ENCODE measurements around the gene PF4V1. TPM values are rescaled to one million over a fixed set of nuclear protein-coding genes. Genes with fewer than 3 reads are reported as not detected.

Gene PF4V1
- total RNA-seq = 10 to 100 TPM in 1 of 7 donors, 1 to 10 TPM in 6; 1.3 to 12.3 (median 2.6) TPM
- 1 to 10 TPM in 2 of 3 donors, under 1 TPM in 1; 0.67 to 2.0 (median 1.3) TPM for polyA plus RNA-seq
- long read RNA-seq, donor 1, transcript PF4V1-201 (3 exons, 522 nt) = major isoform, 14 of 14 reads
- long read RNA-seq, donor 1, partial matches to known transcripts = 0 of 14 reads
- long read RNA-seq, donor 1, other reads (novel, unspliced or antisense) = 0 of 14 reads
- long read RNA-seq, donor 2, transcript PF4V1-201 (3 exons, 522 nt) = major isoform, 5 of 5 reads
- long read RNA-seq, donor 2, partial matches to known transcripts = 0 of 5 reads
- long read RNA-seq, donor 2, other reads (novel, unspliced or antisense) = 0 of 5 reads

GRCh38 chr4:73853246-73853704 lies at the start of gene PF4V1:
Gene PF4V1, plus strand, starts transcription at chr4:73853296. Its CDS starts 67 bp downstream, at chr4:73853363.
- Histone ChIP-seq H3K27ac (no peak within 1 kb of the TSS), H3K27me3 (replicated peaks in 1 of 7) (peaks cover 0 to 11% (median 0%) of the 10 kb centered on the region in 7 donors), H3K9me3 (no peaks in the 10 kb centered on the region), H3K36me3 (no peaks in the 10 kb centered on the region), H3K4me1 (peaks cover 0 to 24% (median 3%) of the 10 kb centered on the region in 6 donors), H3K4me3 (peak within 1 kb of the TSS in 4 of 8 donors; percentile 2 to 30 (median 9))
- DNase-seq = peak; percentile 75
- no peak for TF ChIP-seq POLR2A (IDR thresholded peaks at IDR 0.05)
- no peak for TF ChIP-seq CTCF (IDR thresholded peaks at IDR 0.05 in 8 of 11, conservative IDR thresholded peaks at IDR 0.05 in 3 of 11)
- no peak for TF ChIP-seq POLR2AphosphoS5 (IDR thresholded peaks at IDR 0.05)
- WGBS, 5 donors = 24 to 38% (median 34%) methylated on average over 13 to 22 of the region's 22 CpGs
- intact Hi-C loops (cut with DNase I; ENCODE audit: low total_unique reads) = no loop called here

GRCh38 chr4:73810191-73810590 lies 42.9 kb upstream of the PF4V1 start:
- Histone ChIP-seq H3K4me1 (peaks cover 0 to 6% (median 0%) of the 10 kb centered on the region in 6 donors), H3K27me3 (replicated peaks in 1 of 7) (no peaks in the 10 kb centered on the region), H3K9me3 (peaks cover 0 to under 1% (median 0%) of the 10 kb centered on the region in 8 donors), H3K4me3 (no peak overlapping the region), H3K27ac (no peak overlapping the region), H3K36me3 (no peaks in the 10 kb centered on the region)
- no peak for TF ChIP-seq POLR2AphosphoS5 (IDR thresholded peaks at IDR 0.05)
- no peak for TF ChIP-seq CTCF (IDR thresholded peaks at IDR 0.05 in 8 of 11, conservative IDR thresholded peaks at IDR 0.05 in 3 of 11)
- no peak for TF ChIP-seq POLR2A (IDR thresholded peaks at IDR 0.05)
- no peak for DNase-seq
- 77 to 88% (median 82%) methylated on average over 3 of the region's 3 CpGs for WGBS, 5 donors
- intact Hi-C loops (cut with DNase I; ENCODE audit: low total_unique reads) = no loop called here

- Histone ChIP-seq H3K27me3 (replicated peaks in 1 of 7) (no peaks in the 10 kb centered on the region), H3K4me1 (peaks cover 0 to 7% (median 0%) of the 10 kb centered on the region in 6 donors), H3K27ac (no peak overlapping the region), H3K9me3 (no peaks in the 10 kb centered on the region), H3K36me3 (no peaks in the 10 kb centered on the region), H3K4me3 (no peak overlapping the region)
- intact Hi-C loops (cut with DNase I; ENCODE audit: low total_unique reads) = no loop called here
- 56 to 88% (median 78%) methylated on average over 1 of the region's 1 CpG for WGBS, 5 donors
- TF ChIP-seq POLR2A (IDR thresholded peaks at IDR 0.05) (no peak), POLR2AphosphoS5 (IDR thresholded peaks at IDR 0.05) (no peak), CTCF (IDR thresholded peaks at IDR 0.05 in 8 of 11, conservative IDR thresholded peaks at IDR 0.05 in 3 of 11) (no peak)
- DNase-seq = no peak
These were observed 41.3 kb upstream of the PF4V1 start for GRCh38 chr4:73811841-73812240.

- TF ChIP-seq POLR2A (IDR thresholded peaks at IDR 0.05) (no peak), POLR2AphosphoS5 (IDR thresholded peaks at IDR 0.05) (no peak), CTCF (IDR thresholded peaks at IDR 0.05 in 8 of 11, conservative IDR thresholded peaks at IDR 0.05 in 3 of 11) (no peak)
- DNase-seq = no peak
- intact Hi-C loops (cut with DNase I; ENCODE audit: low total_unique reads) = no loop called here
- no peaks in the 10 kb centered on the region for H3K36me3 ChIP-seq
- H3K27ac ChIP-seq = peak overlapping the region in 4 of 8 donors; percentile 42 to 78 (median 56)
- 82 to 91% (median 88%) methylated on average over 1 of the region's 1 CpG for WGBS, 5 donors
- H3K4me3 ChIP-seq = peak overlapping the region in 1 of 8 donors; percentile 27
- no peaks in the 10 kb centered on the region for H3K27me3 ChIP-seq (replicated peaks in 1 of 7)
- H3K4me1 ChIP-seq = peaks cover 0 to 7% (median 0%) of the 10 kb centered on the region in 6 donors
- no peaks in the 10 kb centered on the region for H3K9me3 ChIP-seq
These were observed 38.4 kb upstream of the PF4V1 start for GRCh38 chr4:73814679-73815078.
